Measurements from ENCODE around the gene SMNDC1.
"Not testable (repeated sequence)": the region's sequence is repeated elsewhere in the genome, so short reads cannot be mapped to it uniquely, and the experiment has no call there.

GRCh38 chr10:110272995-110273394, 31.7 kb downstream of the SMNDC1 start:
- not testable (repeated sequence) for TF ChIP-seq CTCF (conservative IDR thresholded peaks at IDR 0.05; ENCODE audit: low read depth, low read length); EZH2 (IDR thresholded peaks at IDR 0.05; ENCODE audit: borderline replicate concordance, low read depth, low read length, poor library complexity, severe bottlenecking)

All from A673 (cell line).